GM12892 (cell line): ENCODE results near the gene ACSS1.

Source experiments
- POLR2A ChIP-seq: IDR thresholded peaks from 2 replicates; pipeline ENCODE4 v1.6.1; 2011; ENCODE audit warnings: low read depth, low read length, control low read depth
- POLR2AphosphoS5 ChIP-seq: IDR thresholded peaks from 2 replicates; pipeline ENCODE4 v1.6.1; 2011; ENCODE audit warnings: low read depth, low read length, control low read depth

GRCh38 chr20:25088267-25088666 lies 30.3 kb upstream of the ACSS1 start:
- TF ChIP-seq POLR2A (no peak), POLR2AphosphoS5 (no peak)
